Amniotic stem cell (primary cell): ENCODE measurements around the gene RGSL1.

Source experiments
- DNase-seq: peaks from one replicate; lab custom pipeline; 2025; lab: John Stamatoyannopoulos, UW

RGSL1 gene

DNA sequence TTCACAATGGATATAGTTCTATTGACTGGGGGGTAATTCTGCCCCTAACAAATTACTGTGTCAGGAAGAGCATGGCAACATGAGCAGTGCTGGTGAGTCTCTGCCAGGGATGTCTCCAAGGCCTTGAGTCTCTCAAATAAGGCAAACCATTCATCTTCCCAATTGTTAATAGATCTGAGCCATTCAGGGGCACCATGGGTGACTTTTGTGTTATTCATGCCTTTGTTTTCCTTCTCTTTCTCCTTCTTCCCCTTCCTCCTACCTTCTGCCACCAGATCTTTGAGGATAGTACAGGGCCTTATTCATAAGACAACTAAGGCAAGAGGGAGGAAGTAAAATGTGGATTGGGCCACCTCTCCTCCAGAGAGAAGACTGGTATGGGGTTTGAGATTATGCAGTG lies at the start of gene RGSL1:
Gene RGSL1, plus strand, starts transcription at position 60 of the 400 bp plus-strand sequence. Its CDS starts 20 bp downstream, at position 80.
- no peak for DNase-seq

GRCh38 chr1:182400567-182400966 lies 49.4 kb upstream of the RGSL1 start, which contains the start of gene TEDDM1:
TEDDM1 (minus strand) TSS chr1:182400667; CDS start chr1:182400485, 182 bp downstream.
- DNase-seq: no peak

GRCh38 chr1:182404781-182405180 lies 45.2 kb upstream of the RGSL1 start:
- no peak for DNase-seq

GRCh38 chr1:182405578-182405977 lies 44.4 kb upstream of the RGSL1 start:
- no peak for DNase-seq

GRCh38 chr1:182406012-182406411 lies 43.9 kb upstream of the RGSL1 start:
- DNase-seq: no peak

- DNase-seq: no peak
These were observed 42.2 kb upstream of the RGSL1 start for GRCh38 chr1:182407724-182408123.

DNA sequence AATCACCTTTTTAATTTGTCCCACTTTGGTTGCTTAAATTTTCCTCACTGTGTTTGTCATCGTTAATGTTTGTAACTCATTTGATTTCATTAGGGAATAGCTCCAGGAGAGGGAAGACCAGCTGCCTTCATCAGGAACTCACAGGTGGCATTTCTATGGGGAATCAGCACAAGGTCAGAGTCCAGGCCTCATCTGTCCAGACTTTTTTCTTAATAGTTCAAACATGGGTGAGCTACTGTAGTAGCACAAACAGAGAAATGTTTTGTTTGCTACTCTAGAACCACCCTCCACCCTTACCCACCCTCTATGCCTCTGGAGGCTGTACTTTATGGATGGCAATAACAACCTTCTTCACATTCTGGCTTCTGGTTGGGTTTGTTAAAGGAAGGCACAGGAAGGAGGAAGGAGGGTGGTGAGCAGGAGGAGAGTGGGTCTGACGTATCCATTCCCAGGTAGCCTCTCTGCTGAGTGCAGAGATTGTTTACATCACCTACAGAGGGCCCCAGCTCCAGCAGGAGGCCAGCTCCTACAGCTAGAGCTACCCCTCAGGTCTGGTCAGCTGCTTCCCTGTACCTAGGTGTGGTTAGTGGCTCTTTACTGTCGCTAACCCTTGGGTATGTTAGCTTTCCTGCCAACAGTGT lies 41.4 kb upstream of the RGSL1 start:
- no peak for DNase-seq

GRCh38 chr1:182410138-182410537 lies 39.8 kb upstream of the RGSL1 start:
- no peak for DNase-seq

DNA sequence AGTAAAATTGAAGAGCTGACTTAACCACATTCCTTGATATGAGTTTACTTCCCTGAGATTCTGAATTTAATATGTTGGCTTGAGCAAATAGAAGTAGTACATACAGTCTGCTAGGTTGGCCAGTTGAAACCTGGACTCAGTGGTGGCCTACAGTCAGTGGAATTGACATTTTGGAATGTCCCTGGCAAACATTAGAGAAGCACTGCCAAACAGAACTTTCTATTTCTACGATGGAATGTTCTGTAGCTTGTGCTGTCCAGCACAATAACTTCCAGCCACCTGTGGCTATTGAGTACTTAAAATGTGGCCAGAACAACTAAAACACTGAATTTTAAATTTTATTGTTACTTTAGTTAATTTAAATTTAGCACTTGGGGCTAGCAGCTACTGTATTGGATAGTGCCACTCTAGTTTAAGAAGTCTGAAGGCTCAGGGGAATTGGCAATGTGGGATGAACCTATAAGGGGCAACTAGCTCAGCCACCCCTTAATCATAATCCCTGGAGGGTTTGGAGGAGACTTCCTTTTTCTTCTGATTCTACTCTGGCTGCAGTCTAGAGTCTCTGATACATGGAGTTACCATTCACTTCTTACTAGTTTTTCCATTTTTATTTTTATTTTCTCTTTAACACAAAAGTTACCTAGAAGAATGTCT lies 39.2 kb upstream of the RGSL1 start:
- DNase-seq: no peak

- no peak for DNase-seq
These were observed 36.5 kb upstream of the RGSL1 start for GRCh38 chr1:182413486-182413885.

DNA sequence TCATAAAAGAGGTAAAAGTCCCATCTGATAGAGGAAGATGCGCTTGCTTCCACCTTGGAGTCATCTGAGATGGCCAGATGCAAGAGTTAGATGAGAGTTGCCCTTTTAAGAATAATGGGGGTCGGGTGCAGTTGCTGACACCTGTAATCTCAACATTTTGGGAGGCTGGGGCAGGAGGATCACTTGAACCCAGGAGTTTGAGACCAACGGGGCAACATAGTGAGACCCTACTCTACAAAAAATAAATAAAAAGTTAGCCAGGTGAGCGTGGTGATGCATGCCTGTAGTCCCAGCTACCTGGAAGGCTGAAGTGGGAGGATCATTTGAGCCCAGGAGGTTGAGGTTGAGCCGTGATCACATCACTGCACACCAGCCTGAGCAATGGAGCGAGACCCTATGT lies 36.0 kb upstream of the RGSL1 start:
- no peak for DNase-seq

GRCh38 chr1:182415789-182416188 lies 34.2 kb upstream of the RGSL1 start:
- no peak for DNase-seq

DNA sequence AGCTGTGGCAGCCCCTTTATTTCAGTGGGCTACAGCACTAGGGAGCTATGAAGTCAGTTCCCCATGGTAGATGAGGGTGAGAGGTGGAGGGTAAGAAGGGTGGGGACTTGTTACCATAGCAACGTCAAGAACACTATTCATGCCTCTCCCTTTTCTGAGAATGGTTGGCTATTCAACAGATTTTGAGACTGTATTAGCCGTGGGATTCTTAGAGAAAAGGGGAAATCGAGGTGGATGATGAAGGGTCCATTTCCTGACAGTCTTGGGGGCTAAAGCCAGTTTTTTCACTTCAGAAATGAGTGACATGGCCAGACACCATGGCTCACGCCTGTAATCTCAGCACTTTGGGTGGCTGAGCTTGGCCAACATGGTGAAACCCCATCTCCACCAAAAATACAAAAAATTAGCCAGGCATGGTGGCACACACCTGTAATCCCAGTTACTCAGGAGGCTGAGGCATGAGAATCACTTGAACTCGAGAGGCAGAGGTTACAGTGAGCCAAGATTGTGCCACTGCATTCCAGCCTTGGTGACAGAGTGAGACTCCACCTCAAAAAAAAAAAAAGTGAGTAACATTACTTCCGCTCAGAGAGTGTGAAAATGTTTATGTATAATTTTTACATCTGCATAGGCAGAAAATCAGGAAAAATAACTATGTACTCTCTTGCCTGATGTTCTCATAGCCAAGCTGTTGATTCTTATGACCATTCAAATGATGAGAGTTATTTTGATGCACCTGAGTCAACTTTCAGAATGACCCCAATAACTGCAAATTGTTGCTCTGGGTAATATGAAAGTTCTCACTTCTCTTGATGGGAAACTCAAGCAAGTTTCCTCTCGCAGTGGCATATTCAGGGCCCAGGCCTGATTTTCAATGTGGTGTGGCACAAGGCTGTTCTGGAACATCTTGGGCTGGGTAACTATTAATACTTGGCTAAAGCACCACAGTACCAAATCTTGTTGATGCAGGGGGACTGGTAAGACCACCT lies 23.2 kb upstream of the RGSL1 start:
- DNase-seq: no peak

GRCh38 chr1:182428043-182428442 lies 21.9 kb upstream of the RGSL1 start:
- no peak for DNase-seq

DNA sequence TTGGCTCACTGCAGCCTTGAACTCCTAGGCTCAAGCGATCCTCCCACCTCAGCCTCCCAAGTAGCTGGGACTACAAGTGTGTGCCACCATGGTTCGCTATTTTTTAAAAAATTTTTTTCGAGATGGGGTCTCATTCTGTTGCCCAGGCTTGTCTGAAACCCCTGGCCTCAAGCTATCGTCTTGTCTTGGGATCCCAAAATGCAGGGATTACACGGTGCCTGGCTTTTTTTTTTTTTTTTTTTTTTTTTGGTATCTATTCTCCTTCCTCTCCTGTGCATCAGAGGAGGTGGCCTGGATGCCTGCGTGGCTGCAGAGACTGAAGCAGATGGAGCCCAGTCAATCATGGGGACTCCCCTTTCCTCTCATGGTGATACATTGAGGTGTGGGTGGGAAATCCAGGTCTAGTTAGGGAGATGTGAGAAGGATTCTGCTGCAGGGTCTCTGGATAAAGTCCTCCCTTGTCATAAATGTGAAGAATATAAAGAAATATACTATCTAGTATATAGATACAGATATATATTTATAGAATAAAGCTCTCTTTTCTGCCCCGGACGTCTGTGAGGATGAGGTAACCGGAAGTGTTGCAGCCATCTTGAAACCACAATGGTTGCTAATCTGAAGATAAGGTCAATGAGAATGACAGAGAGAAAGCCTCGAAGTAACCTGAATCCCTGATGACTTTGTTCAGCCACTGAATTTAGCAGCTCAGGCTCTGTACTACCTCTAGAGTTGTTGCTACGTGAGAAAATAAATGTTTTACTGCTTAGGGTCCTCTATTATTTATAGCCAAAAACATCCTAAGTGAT lies 19.5 kb upstream of the RGSL1 start:
- no peak for DNase-seq

GRCh38 chr1:182431278-182431677 lies 18.7 kb upstream of the RGSL1 start:
- no peak for DNase-seq

- no peak for DNase-seq
These were observed 16.4 kb upstream of the RGSL1 start for GRCh38 chr1:182433580-182433979.

DNA sequence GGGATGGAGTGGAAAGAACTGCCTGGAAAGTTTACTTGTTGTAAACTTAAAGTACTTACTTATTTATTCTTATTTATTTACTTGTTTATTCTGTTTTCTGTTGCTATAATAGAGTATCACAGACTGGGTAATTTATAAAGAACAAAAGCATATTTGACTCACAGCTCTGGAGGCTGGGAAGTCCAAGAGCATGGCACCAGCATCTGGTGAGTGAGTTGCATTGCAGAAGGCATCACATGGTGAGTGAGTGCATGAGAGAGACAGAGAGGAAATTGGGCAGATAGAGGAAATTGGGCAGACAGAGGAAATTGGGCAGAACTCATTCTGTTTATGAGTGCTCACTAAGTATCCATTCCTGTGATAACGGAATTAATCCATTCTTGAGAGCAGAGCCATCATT lies 11.6 kb upstream of the RGSL1 start:
- DNase-seq: no peak

DNA sequence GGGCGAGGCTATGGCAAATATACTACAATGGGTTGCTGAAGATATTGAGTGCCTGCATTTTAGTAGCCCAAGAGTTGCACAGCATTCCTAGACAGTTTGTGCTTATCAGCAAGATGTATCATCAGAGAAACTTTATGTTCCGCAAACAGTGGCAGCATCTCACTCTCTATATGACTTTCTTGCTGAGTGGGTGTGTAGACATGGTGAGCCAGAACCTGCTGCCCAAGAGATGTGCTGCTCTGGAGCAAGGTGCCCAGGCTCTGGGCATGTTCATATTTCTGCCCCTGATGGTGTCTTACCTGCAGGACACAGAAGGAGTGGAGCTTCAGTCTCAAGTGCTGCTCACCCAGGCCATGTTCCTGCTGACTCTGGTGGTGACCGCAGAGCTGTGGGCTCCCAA lies 8.2 kb upstream of the RGSL1 start:
- DNase-seq: no peak

- DNase-seq: no peak
These were observed 7.6 kb upstream of the RGSL1 start for GRCh38 chr1:182442333-182442732.

GRCh38 chr1:182444497-182444896 lies 5.4 kb upstream of the RGSL1 start:
- no peak for DNase-seq
